H9 (cell line): Measurements from ENCODE around the gene ZNF764. TPM values are rescaled to one million over a fixed set of nuclear protein-coding genes. Genes with fewer than 3 reads are reported as not detected.

Experiments
- DNase-seq: peaks from one replicate; pipeline ENCODE4 v3.0.0-alpha.2; 2017
- H2AFZ ChIP-seq: one replicate; pipeline ENCODE4 v1.6.1; 2013; ENCODE audit warnings: mild to moderate bottlenecking, low read length, control low read depth, moderate library complexity
- H2AK5ac ChIP-seq: 2 replicates; pipeline ENCODE4 v1.6.1; 2013; ENCODE audit warnings: low read length, control low read depth, mixed read lengths; ENCODE audit not compliant: insufficient read length
- H2BK120ac ChIP-seq: one replicate; pipeline ENCODE4 v1.6.1; 2013; ENCODE audit warnings: low read depth, mild to moderate bottlenecking, low read length, control low read depth, inconsistent platforms; ENCODE audit not compliant: poor library complexity, severe bottlenecking
- H2BK12ac ChIP-seq: 2 replicates; pipeline ENCODE4 v1.6.1; 2013; ENCODE audit warnings: low read length, control low read depth, mixed read lengths, low read depth; ENCODE audit not compliant: insufficient read length
- H2BK15ac ChIP-seq: 2 replicates; pipeline ENCODE4 v1.6.1; 2013; ENCODE audit warnings: low read depth, low read length, control low read depth
- H2BK20ac ChIP-seq: one replicate; pipeline ENCODE4 v1.6.1; 2013; ENCODE audit warnings: low read depth, mild to moderate bottlenecking, low read length, control low read depth, inconsistent platforms; ENCODE audit not compliant: poor library complexity, severe bottlenecking
- H2BK5ac ChIP-seq: 2 replicates; pipeline ENCODE4 v1.6.1; 2013; ENCODE audit warnings: low read length, control low read depth, mixed read lengths; ENCODE audit not compliant: insufficient read length
- H3K14ac ChIP-seq: 2 replicates; pipeline ENCODE4 v1.6.1; 2013; ENCODE audit warnings: low read length, control low read depth; ENCODE audit not compliant: insufficient read depth
- H3K18ac ChIP-seq: 2 replicates; pipeline ENCODE4 v1.6.1; 2013; ENCODE audit warnings: low read depth, mild to moderate bottlenecking, mixed read lengths, low read length, control low read depth; ENCODE audit not compliant: insufficient read length
- H3K23ac ChIP-seq: 2 replicates; pipeline ENCODE4 v1.6.1; 2013; ENCODE audit warnings: low read length, control low read depth, mixed read lengths, low read depth; ENCODE audit not compliant: insufficient read length
- H3K23me2 ChIP-seq: 2 replicates; pipeline ENCODE4 v1.6.1; 2013; ENCODE audit warnings: low read depth, mild to moderate bottlenecking, mixed read lengths, low read length, control low read depth; ENCODE audit not compliant: insufficient read length, poor library complexity, severe bottlenecking
- H3K27ac ChIP-seq: 2 replicates; pipeline ENCODE4 v1.5.1; 2013; ENCODE audit warnings: low read length, control low read depth, mixed read lengths, low read depth; ENCODE audit not compliant: insufficient read length
- H3K27me3 ChIP-seq: 2 replicates; pipeline ENCODE4 v1.6.1; 2013; ENCODE audit warnings: low read length, control low read depth, inconsistent platforms; ENCODE audit not compliant: insufficient read depth
- H3K4ac ChIP-seq: 2 replicates; pipeline ENCODE4 v1.6.1; 2013; ENCODE audit warnings: low read depth, mild to moderate bottlenecking, control low read depth, inconsistent platforms, low read length, moderate library complexity
- H3K4me1 ChIP-seq: 2 replicates; pipeline ENCODE4 v1.6.1; 2013; ENCODE audit warnings: low read length, control low read depth, inconsistent platforms; ENCODE audit not compliant: insufficient read depth
- H3K4me2 ChIP-seq: 2 replicates; pipeline ENCODE4 v1.6.1; 2013; ENCODE audit warnings: low read length, control low read depth, mixed read lengths; ENCODE audit not compliant: insufficient read length, insufficient read depth
- H3K56ac ChIP-seq: 2 replicates; pipeline ENCODE4 v1.6.1; 2013; ENCODE audit warnings: low read depth, mild to moderate bottlenecking, mixed read lengths, low read length, control low read depth; ENCODE audit not compliant: insufficient read length
- H3K79me1 ChIP-seq: 2 replicates; pipeline ENCODE4 v1.6.1; 2013; ENCODE audit warnings: low read depth, mild to moderate bottlenecking, moderate library complexity, low read length, control low read depth, inconsistent platforms; ENCODE audit not compliant: insufficient read depth, poor library complexity, severe bottlenecking
- H3K79me2 ChIP-seq: 2 replicates; pipeline ENCODE4 v1.6.1; 2013; ENCODE audit warnings: low read length, control low read depth, inconsistent platforms; ENCODE audit not compliant: insufficient read depth
- H3K9ac ChIP-seq: 2 replicates; pipeline ENCODE4 v1.6.1; 2013; ENCODE audit warnings: low read length, control low read depth, mixed read lengths; ENCODE audit not compliant: insufficient read length; ENCODE audit errors: extremely low read depth
- H3K9me3 ChIP-seq: one replicate; pipeline ENCODE4 v1.6.1; 2013; ENCODE audit warnings: low read depth, low read length, inconsistent platforms; ENCODE audit not compliant: control insufficient read depth
- H3T11ph ChIP-seq: one replicate; pipeline ENCODE4 v1.6.1; 2013; ENCODE audit warnings: mild to moderate bottlenecking, low read length, control low read depth, inconsistent platforms
- H4K20me1 ChIP-seq: one replicate; pipeline ENCODE4 v1.6.1; 2013; ENCODE audit not compliant: control insufficient read depth, insufficient read length, insufficient read depth
- H4K5ac ChIP-seq: 2 replicates; pipeline ENCODE4 v1.6.1; 2013; ENCODE audit warnings: low read depth, mild to moderate bottlenecking, mixed read lengths, low read length, control low read depth; ENCODE audit not compliant: insufficient read length
- H4K8ac ChIP-seq: replicated peaks from 2 replicates; pipeline ENCODE4 v1.6.1; 2013; ENCODE audit warnings: low read length, control low read depth, mixed read lengths, low read depth; ENCODE audit not compliant: insufficient read length
- H4K91ac ChIP-seq: 2 replicates; pipeline ENCODE4 v1.6.1; 2013; ENCODE audit warnings: low read depth, mild to moderate bottlenecking, moderate library complexity, mixed read lengths, low read length, control low read depth; ENCODE audit not compliant: insufficient read length
- H3K27ac Mint-ChIP-seq, 3 experiments: 2 replicates in 2 of 3; 3 replicates in 1 of 3; pipeline ENCODE4 v1.8.0; 2020 to 2021; ENCODE audit warnings: mixed read lengths in 3 of 3, mild to moderate bottlenecking in 1 of 3, moderate library complexity in 1 of 3
- H3K27me3 Mint-ChIP-seq: 2 replicates; pipeline ENCODE4 v1.8.0; 2021; ENCODE audit warnings: low read depth, mild to moderate bottlenecking, moderate library complexity, mixed read lengths
- H3K36me3 Mint-ChIP-seq, 3 experiments: 2 replicates in 2 of 3; 3 replicates in 1 of 3; pipeline ENCODE4 v1.8.0; 2020 to 2021; ENCODE audit warnings: low read depth in 3 of 3, mixed read lengths in 3 of 3; ENCODE audit not compliant: insufficient read depth in 1 of 3
- H3K4me1 Mint-ChIP-seq, 2 experiments: 2 replicates each; pipeline ENCODE4 v1.8.0; 2020; ENCODE audit warnings: mixed read lengths in 2 of 2
- H3K4me3 Mint-ChIP-seq, 2 experiments: 2 replicates in 1 of 2; 3 replicates in 1 of 2; pipeline ENCODE4 v1.8.0; 2020 to 2021; ENCODE audit warnings: mild to moderate bottlenecking in 2 of 2, mixed read lengths in 2 of 2, moderate library complexity in 1 of 2
- H3K9me3 Mint-ChIP-seq, 2 experiments: 2 replicates in 1 of 2; 3 replicates in 1 of 2; pipeline ENCODE4 v1.8.0; 2020; ENCODE audit warnings: mild to moderate bottlenecking in 2 of 2, mixed read lengths in 2 of 2, moderate library complexity in 1 of 2
- WGBS: extraction: QIAGEN DNeasy Blood & Tissue Kit; methylation state at CpG from one replicate; pipeline ENCODE4 v1.1.7; 2013; ENCODE audit warnings: missing lambda C conversion rate, low lambda C conversion rate, mixed read lengths; ENCODE audit not compliant: insufficient read length; ENCODE audit errors: extremely low coverage; 5-methylcytosine and 5-hydroxymethylcytosine counted together
- total RNA-seq: library from RNA; stranded (reverse); gene quantifications from 2 replicates; pipeline ENCODE4 v1.2.1, GENCODE V29; 2021
- TF ChIP-seq, protein P1 (sequence below): fragments of 200-600 bp; sonication (generic); conservative IDR thresholded peaks from 3 replicates; pipeline ENCODE4 v1.8.0; 2021; ENCODE audit warnings: antibody characterized with exemption, mild to moderate bottlenecking

Gene ZNF764
- total RNA-seq, 1 experiment from 2014 or later = 11.4 TPM

DNA sequence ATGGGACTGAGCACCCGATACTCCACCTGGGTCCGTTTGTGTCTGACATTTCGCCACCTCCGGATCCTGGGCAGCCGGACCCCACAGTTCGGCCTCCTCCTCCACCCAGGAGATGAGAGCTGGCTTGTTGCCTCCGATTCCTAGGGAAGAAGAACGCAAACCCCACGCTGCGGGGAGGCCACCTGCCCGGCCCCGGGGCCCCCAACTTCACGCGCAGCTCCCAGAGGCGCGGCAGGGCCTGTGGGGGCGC, 542 bp downstream of the ZNF764 start:
- TF ChIP-seq, protein P1, sequence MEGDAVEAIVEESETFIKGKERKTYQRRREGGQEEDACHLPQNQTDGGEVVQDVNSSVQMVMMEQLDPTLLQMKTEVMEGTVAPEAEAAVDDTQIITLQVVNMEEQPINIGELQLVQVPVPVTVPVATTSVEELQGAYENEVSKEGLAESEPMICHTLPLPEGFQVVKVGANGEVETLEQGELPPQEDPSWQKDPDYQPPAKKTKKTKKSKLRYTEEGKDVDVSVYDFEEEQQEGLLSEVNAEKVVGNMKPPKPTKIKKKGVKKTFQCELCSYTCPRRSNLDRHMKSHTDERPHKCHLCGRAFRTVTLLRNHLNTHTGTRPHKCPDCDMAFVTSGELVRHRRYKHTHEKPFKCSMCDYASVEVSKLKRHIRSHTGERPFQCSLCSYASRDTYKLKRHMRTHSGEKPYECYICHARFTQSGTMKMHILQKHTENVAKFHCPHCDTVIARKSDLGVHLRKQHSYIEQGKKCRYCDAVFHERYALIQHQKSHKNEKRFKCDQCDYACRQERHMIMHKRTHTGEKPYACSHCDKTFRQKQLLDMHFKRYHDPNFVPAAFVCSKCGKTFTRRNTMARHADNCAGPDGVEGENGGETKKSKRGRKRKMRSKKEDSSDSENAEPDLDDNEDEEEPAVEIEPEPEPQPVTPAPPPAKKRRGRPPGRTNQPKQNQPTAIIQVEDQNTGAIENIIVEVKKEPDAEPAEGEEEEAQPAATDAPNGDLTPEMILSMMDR = no peak; the same call in 2 of the 3 replicates
- no peak overlapping the region for H2BK20ac ChIP-seq
- Mint-ChIP-seq H3K9me3 (no peaks in the 10 kb centered on the region), H3K4me3 (peak overlapping the region; percentile 73 to 86), H3K4me1 (peaks cover 14 to 29% of the 10 kb centered on the region in 2 experiments), H3K27me3 (no peaks in the 10 kb centered on the region), H3K36me3 (peaks cover 5 to 29% (median 25%) of the 10 kb centered on the region in 3 experiments), H3K27ac (no peak overlapping the region)
- H2BK5ac ChIP-seq = no peak overlapping the region
- no peaks in the 10 kb centered on the region for H3K27me3 ChIP-seq
- peak overlapping the region; percentile 16 for H3K9ac ChIP-seq
- no peak overlapping the region for H2BK15ac ChIP-seq
- no peaks in the 10 kb centered on the region; the same call in 1 of the 2 replicates for H3K4me1 ChIP-seq
- H2AFZ ChIP-seq = no peak overlapping the region
- no peak overlapping the region for H4K91ac ChIP-seq
- H4K8ac ChIP-seq = no peak overlapping the region
- no peak overlapping the region for H2BK12ac ChIP-seq
- H4K20me1 ChIP-seq = no peaks in the 10 kb centered on the region
- H3K18ac ChIP-seq = no peak overlapping the region
- H3K23me2 ChIP-seq = peaks cover 8% of the 10 kb centered on the region
- no peak overlapping the region for H3K27ac ChIP-seq
- H2AK5ac ChIP-seq = no peak overlapping the region
- no peak overlapping the region for H3K4ac ChIP-seq
- no peaks in the 10 kb centered on the region for H3K9me3 ChIP-seq
- H4K5ac ChIP-seq = no peak overlapping the region
- H3K14ac ChIP-seq = peak overlapping the region; percentile 3; the same call in 1 of the 2 replicates
- no peaks in the 10 kb centered on the region for H3K79me2 ChIP-seq
- no peaks in the 10 kb centered on the region for H3K79me1 ChIP-seq
- H3K23ac ChIP-seq = no peak overlapping the region
- H3T11ph ChIP-seq = no peak overlapping the region
- no peak overlapping the region for H2BK120ac ChIP-seq
- H3K4me2 ChIP-seq = peak overlapping the region; percentile 87
- WGBS = no CpG with 5 or more reads among the region's 17 CpGs
- no peak for DNase-seq
- no peak overlapping the region for H3K56ac ChIP-seq
